WERI-Rb-1 (cell line): ENCODE data around the gene KCNJ4.
A peak's percentile ranks its signal among the peaks of the same experiment; 100 is the strongest.

Experiments used
- DNase-seq: peaks from one replicate; pipeline ENCODE4 v3.0.0-alpha.2; 2020
- H3K27ac ChIP-seq: fragments of 250-450 bp; sonication (Bioruptor Pico); 2 replicates; pipeline ENCODE4 v1.5.1; 2020; ENCODE audit warnings: mild to moderate bottlenecking, moderate library complexity
- H3K27me3 ChIP-seq: fragments of 250-450 bp; sonication (Bioruptor Pico); 2 replicates; pipeline ENCODE4 v1.5.1; 2021; ENCODE audit warnings: mild to moderate bottlenecking, low read depth, moderate library complexity; ENCODE audit not compliant: insufficient read depth, severe bottlenecking
- H3K36me3 ChIP-seq: fragments of 250-450 bp; sonication (Bioruptor Pico); 2 replicates; pipeline ENCODE4 v1.5.1; 2020; ENCODE audit warnings: mild to moderate bottlenecking, moderate library complexity
- H3K4me3 ChIP-seq: 2 replicates; pipeline ENCODE4 v1.5.1; 2011; ENCODE audit warnings: low read depth, mild to moderate bottlenecking, control low read depth, low read length
- H3K9me3 ChIP-seq: fragments of 250-450 bp; sonication (Bioruptor Pico); 2 replicates; pipeline ENCODE4 v1.5.1; 2021; ENCODE audit warnings: mild to moderate bottlenecking, moderate library complexity; ENCODE audit not compliant: severe bottlenecking
- TF ChIP-seq, protein P1 (sequence below): IDR thresholded peaks from 2 replicates; pipeline ENCODE4 v1.5.1; 2011; ENCODE audit warnings: low read depth, mild to moderate bottlenecking, control low read depth, inconsistent platforms, low read length

Gene KCNJ4

DNA sequence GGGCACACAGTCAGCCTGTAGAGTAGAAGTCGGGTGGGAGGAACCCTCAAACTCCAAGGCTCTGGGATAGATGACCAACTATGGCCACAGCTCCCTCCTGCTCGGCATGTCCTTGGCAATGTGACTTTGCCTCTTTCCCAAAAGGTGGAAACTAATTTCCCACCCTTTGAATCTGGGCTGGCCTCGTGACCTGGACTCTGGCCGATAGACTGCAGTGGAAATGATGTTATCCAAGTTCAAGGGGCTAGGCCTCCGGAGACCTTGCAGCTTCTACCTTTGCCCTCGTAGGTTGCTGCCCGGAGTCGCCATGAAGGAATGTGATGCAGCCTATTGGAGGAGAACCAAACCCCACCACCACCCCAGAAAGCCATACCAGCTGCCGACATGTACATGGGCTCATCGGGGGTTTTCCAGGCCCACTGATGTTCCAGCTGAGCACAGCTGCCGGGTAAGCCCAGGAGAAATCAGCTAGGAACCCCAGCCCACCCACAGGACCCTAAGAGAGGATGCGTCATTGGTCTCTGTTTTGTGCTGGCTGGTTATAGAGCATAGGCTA is 30.4 kb downstream of the KCNJ4 start:
- peaks cover 15% of the 10 kb centered on the region for H3K36me3 ChIP-seq
- TF ChIP-seq, protein P1, sequence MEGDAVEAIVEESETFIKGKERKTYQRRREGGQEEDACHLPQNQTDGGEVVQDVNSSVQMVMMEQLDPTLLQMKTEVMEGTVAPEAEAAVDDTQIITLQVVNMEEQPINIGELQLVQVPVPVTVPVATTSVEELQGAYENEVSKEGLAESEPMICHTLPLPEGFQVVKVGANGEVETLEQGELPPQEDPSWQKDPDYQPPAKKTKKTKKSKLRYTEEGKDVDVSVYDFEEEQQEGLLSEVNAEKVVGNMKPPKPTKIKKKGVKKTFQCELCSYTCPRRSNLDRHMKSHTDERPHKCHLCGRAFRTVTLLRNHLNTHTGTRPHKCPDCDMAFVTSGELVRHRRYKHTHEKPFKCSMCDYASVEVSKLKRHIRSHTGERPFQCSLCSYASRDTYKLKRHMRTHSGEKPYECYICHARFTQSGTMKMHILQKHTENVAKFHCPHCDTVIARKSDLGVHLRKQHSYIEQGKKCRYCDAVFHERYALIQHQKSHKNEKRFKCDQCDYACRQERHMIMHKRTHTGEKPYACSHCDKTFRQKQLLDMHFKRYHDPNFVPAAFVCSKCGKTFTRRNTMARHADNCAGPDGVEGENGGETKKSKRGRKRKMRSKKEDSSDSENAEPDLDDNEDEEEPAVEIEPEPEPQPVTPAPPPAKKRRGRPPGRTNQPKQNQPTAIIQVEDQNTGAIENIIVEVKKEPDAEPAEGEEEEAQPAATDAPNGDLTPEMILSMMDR: no peak
- DNase-seq: no peak
- no peaks in the 10 kb centered on the region for H3K27me3 ChIP-seq
- no peak overlapping the region for H3K4me3 ChIP-seq
- no peaks in the 10 kb centered on the region for H3K9me3 ChIP-seq
- H3K27ac ChIP-seq: no peak overlapping the region

DNA sequence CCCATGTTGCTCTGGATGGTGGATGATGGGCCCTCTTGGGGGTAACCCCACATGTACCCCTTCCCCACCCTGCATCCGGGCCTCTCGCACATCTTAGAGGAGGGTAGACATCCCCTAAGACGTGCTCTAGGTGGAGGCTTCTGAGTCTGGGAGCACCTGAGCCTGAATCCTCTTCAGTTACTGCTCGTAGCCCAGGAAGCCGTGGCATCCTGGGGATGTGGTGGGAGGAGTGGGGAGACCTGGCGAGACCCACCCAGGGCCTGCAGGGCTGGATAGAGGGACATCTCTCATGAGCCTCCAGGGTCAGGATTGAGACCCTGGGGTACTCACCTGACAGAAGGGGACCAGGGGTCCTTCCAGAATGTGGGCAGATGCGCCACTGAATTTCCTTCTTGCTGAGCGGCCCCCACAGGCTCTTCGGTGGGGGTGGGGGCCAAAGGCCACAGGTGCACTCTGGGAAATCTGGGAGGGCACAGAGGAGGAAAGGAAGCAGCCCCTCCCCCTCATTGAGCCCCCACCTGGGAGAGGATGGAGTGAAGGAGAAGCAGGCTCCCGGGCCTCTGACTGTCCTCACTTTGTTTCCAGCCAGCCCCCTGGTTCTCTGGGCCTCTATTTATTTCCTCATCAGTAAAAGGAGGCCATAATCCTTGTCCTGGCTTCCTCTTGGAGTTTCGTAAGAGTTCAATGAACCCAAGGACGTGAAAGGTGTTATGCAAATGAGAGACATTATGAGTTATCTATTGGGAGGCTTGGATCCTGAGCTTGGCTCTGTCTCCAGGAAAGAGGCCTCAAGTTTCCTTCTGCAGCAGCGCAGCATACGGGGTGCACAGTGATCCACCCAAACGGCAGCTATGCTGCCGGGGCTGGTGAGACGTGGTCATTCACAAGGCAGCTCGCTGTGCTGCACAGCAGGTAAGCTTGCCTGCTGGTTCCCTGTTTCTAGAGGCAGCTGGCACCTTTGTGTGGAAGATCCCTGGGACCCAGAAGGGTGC is 31.2 kb downstream of the KCNJ4 start:
- Histone ChIP-seq H3K4me3 (no peak overlapping the region), H3K36me3 (peaks cover 15% of the 10 kb centered on the region), H3K27me3 (no peaks in the 10 kb centered on the region), H3K27ac (no peak overlapping the region), H3K9me3 (no peaks in the 10 kb centered on the region)
- TF ChIP-seq, protein P1: no peak
- DNase-seq: no peak

DNA sequence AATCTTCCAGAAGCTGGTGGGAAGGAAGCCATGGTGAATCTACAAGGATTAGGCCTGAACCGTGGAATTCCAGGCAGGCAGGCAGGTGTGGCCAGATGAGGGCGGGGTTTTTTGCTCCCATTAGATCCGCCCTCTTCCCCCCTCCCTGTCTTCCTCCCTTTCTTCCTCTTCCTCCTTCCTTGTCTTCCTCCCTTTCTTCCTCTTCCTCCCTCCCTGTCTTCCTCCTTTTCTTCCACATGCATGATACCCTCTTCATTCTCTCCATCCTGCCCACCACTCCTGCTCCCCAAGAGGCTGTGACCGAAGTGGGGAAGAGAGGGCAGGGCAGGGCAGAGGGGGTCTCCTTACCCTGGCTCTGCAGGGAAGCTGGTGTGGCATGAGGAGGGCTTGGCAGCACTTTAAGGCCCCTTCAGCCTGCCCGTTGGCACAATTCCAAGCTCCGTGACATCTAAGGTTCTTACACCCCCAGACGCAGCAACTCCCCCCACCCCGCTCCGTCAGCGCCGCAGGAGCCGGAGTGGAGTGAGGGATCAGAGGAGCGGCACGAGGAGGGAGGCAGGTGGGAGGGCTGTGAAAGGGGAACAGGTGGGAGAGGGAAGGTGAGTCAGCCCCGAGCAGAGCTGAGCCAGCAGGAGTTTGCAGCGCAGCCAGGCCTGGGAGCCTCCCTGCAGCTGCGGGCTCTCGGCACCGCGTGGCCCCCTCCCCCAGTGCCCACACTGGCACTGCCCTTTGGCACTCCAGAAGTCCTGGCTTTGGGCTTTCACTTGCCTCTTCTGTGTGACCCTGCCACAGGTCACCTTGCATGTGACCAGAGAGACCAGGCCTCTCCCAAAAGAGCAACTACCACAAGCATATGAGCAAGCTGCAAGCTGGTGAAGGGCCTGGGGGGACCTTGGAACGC is 32.1 kb downstream of the KCNJ4 start:
- H3K27me3 ChIP-seq: no peaks in the 10 kb centered on the region
- no peak for DNase-seq

DNA sequence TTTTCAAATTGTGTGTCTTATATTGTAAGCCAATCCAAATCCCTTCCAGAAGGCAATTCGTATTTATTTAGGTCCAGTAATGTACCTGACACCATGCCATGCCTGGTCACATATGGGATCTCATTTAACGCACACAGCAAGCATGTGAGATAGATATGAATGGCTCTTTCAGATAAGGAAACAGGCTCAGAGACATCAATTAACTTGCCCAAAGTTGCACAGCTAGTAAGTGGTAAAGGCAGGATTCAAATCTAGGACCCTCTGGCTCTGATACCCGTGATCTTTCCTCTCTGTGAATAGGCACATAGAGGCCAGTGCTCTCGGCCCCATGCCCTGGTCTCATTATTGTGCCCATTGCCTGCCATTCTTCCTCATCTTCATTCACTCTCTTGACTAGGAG is 34.3 kb downstream of the KCNJ4 start:
- Histone ChIP-seq H3K36me3 (peaks cover 4% of the 10 kb centered on the region), H3K4me3 (no peak overlapping the region), H3K27me3 (no peaks in the 10 kb centered on the region), H3K9me3 (no peaks in the 10 kb centered on the region), H3K27ac (no peak overlapping the region)
- no peak for DNase-seq
- TF ChIP-seq, protein P1: no peak

More for the DNA sequence above, 32.1 kb downstream of the KCNJ4 start:
- H3K27ac ChIP-seq: peak overlapping the region; percentile 26
- no peaks in the 10 kb centered on the region for H3K9me3 ChIP-seq
- TF ChIP-seq, protein P1: no peak
- no peak overlapping the region for H3K4me3 ChIP-seq
- peaks cover 15% of the 10 kb centered on the region for H3K36me3 ChIP-seq

DNA sequence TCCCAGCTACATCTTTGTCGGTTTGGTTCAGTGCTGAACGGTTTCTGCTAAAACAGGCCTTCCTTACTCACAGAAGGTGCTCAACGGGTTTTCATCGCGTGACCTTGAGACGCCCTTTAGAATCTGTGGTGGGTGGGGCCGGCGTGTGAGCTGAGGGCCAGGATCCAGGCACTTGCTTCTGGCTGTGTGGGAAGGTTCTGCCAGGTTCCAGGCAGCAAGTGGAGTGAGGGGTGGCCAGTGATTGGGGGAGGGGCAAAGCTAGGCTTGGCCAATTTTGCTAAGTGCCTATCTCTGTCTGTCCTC is 35.2 kb downstream of the KCNJ4 start:
- no peak overlapping the region for H3K4me3 ChIP-seq
- H3K27me3 ChIP-seq: no peaks in the 10 kb centered on the region
- H3K27ac ChIP-seq: peak overlapping the region; percentile 26; the same call in 1 of the 2 replicates
- no peak for DNase-seq
- H3K36me3 ChIP-seq: no peaks in the 10 kb centered on the region
- H3K9me3 ChIP-seq: no peaks in the 10 kb centered on the region
- TF ChIP-seq, protein P1: no peak
